HG02885 (cell line): ENCODE data around the gene RHBDD2.
"Not testable (repeated sequence)": the region's sequence is repeated elsewhere in the genome, so short reads cannot be mapped to it uniquely, and the experiment has no call there.

Experiments used
- ATAC-seq: cut with Tn5 transposase; IDR thresholded peaks from one replicate; pipeline ENCODE4 v1.9.1; 2021; ENCODE audit warnings: mild to moderate bottlenecking; ENCODE audit not compliant: unreplicated experiment, poor library complexity

The RHBDD2 gene

DNA sequence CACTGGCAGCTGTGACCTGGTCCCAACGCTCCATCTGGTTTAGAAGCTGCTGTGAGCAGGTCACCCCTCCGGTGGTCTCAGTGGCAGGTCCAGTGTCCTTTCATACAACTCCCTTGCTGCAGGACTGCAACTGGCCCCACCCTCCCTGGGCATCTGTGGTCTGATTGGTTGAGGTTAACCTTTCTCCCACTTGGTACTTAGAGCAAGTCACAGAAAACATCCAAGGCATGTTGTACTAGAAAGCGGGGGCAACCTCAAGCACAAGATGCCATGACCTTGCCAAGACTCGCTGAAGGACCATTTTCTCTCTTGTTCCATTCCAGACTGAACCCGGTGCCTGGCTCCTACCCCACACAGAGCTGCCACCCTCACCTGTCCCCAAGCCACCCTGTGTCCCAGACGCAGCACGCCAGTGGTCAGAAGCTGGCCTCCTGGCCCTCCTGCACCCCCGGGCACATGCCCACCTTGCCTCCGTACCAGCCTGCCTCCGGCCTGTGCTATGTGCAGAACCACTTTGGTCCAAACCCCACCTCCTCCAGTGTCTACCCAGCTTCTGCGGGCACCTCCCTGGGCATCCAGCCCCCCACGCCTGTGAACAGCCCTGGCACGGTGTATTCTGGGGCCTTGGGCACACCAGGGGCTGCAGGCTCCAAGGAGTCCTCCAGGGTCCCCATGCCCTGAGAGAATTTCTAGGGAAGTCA, 9.0 kb downstream of the RHBDD2 start:
- ATAC-seq = no peak

- no peak for ATAC-seq
Observed at GRCh38 chr7:75888464-75889222, 9.8 kb downstream of the RHBDD2 start.

- ATAC-seq = no peak
Observed at GRCh38 chr7:75889223-75889825, 10.5 kb downstream of the RHBDD2 start.

- no peak for ATAC-seq
Observed at GRCh38 chr7:75889826-75890225, 11.0 kb downstream of the RHBDD2 start.

DNA sequence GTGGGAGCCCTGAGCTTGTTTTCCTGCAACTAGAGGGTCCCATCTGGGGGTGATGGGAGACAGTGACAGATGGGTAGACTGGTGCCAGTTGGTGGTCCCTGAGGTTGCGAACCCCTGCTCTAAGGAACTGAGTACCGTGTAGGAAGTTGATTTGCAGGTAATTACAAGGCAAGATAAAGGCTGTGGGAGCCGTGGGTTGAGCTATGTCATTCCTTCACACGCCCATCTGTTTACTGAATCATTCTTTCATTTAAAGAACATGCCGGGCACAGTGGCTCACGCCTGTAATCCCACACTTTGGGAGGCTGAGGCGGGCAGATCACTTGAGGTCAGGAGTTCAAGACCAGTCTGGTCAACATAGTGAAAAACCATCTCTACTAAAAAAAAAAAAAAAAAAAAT, 12.4 kb downstream of the RHBDD2 start:
- not testable (repeated sequence) for ATAC-seq

DNA sequence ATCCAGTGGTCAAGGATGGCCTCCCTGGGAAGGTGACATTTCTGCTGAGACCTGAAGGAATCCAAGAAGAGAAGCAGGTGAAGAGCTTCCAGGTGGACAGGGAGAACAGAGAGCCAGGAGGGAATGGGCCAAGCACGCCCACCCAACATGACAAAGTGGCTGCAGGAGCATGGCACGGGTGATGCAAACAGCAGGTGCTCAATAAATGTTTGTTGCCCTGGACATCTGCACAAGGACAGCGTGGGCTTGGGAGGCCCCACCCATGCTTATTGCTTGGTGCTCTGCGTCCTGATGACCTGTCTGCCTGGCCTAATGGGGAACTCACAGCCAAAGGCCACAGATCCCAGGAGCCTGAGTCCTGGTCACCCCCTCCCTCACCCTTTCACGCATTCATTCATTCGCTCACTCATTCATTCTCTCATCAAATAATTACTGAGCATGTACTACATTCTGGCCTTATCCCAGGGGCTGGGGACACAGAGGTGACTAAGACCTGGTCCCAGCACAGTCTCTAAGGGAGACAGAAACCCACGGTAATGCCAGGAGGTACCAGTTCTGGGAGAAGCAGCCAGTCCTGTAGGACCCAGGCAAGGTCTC, 13.1 kb downstream of the RHBDD2 start:
- ATAC-seq = no peak

DNA sequence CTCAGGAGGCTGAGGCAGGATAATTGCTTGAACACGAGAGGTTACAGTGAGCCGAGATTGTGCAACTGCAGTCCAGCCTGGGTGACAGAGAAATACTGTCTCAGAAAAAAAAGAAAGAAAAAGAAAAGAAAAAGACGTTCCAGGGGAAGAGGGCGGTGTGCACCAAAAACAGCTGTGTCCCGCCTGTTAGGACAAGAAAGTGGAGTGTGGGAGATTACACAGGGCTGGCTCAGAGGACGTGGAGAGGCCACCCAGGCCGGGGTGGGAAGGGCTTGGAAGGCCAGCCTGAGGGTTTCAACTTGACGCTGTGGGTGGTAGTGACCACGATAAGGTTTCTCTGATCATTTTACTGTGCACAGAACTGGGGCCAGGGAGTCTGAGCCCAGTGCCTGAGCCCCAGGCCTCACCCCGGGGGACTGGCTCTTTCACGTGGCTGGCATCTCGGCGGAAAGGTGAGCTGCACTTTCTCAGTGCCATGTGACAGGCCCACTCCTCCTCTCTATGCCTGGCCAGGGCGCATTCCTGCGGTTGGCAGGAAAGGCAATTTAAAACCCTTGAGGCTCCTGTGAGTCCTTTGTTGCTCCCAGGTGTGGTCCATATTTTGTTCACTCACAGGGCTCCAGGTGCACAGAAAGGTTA, 13.9 kb downstream of the RHBDD2 start:
- ATAC-seq = no peak

GRCh38 chr7:75896803-75897327, 18.0 kb downstream of the RHBDD2 start:
- ATAC-seq = no peak

GRCh38 chr7:75900617-75901315, 21.9 kb downstream of the RHBDD2 start:
- ATAC-seq = no peak

DNA sequence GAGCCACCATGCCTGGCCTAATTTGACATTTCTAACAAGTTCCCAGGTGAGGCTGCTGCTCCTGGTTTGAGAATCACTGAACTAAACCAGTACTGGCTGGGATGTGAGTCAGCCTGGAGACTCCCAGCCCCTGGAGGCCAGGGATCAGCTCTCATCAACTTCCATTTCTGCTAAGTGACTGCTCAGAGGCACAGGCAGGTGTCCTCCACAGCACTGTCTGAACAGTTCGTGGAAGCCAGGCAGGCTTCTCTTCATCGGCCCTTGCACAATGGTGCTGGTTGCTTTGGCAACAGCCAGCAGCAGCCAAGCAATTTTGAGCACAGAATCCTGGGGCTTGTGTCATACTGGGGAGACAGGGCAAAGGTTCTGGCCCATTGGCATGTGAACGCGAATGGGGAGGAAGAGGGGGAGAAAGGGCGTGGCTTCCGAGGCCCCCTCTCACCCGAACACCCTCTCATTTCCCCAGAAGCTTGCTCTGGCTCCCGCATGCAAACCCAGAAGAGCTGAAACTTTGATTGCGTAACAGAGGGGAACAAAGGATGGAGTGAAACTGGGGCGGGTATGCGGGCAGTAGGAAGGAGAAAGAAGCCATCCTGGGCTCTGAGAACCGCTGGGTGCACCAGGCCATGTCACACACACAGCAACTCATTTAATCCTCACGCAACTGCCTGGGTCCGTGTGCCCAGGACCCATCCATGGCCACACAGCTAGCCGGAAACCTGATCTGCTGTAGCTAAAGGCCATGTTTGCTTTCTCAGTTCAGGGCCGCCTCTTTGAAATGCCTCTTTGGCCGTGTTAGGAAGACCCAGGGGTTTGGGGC, 27.2 kb downstream of the RHBDD2 start:
- ATAC-seq = no peak

- ATAC-seq = no peak
Observed at GRCh38 chr7:75906991-75907667, 28.3 kb downstream of the RHBDD2 start.

DNA sequence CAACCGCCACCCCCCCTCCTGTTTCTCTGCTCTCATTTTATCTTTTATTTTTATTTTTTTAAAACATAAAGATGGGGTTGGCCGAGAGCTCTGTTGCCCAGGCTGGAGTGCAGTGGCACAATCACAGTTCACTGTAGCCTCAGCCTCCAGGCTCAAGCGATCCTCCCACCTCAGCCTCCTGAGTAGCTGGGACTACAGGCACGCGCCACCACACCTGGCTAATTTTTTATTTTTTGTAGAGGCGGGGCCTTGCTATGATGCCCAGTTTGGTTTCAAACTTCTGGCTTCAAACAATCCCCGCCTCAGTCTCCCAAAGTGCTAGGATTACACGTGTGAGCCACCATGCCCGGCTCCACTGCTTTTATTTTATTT, 28.8 kb downstream of the RHBDD2 start:
- ATAC-seq = not testable (repeated sequence)

DNA sequence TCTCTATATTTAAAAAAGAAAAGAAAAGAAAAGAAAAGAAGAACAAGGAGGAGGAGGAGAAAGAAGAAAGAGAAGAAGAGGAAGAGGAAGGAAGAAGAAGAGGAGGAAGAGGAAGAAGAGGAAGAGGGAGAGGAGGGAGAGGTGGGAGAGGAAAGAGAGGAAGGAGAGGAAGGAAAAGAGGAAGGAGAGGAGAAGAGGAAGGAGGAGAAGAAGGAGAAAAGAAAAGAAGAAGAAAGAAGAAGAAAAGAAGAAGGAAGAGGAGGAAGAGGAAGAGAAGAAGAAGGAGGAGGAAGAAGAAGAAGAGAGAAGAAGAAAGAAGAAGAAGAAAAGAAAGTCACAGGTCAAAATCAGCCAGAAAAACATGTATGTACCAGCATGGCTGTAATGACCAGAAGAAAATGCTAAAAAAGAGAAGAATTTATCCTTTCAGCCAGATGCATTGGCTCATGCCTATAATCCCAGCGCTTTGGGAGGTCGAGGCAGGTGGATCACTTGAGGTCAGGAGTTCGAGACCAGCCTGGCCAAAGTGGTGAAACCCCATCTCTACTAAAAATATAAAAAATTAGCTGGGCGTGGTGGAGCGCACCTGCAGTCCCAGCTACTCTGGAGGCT, 30.8 kb downstream of the RHBDD2 start:
- ATAC-seq = no peak

DNA sequence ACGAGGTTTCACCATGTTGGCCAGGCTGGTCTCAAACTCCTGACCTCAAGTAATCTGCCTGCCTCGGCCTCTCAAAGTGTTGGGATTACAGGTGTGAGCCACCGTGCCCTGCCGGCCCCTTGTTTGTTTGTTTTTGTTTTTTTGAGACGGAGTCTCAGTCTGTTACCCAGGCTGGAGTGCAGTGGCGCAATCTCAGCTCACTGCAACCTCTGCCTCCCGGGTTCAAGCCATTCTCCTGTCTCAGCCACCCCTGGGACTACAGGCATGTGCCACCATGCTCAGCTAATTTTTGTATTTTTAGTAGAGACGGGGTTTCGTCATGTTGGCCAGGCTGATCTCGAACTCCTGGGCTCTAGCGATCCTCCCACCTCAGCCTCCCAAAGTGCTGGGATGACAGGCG, 32.4 kb downstream of the RHBDD2 start:
- not testable (repeated sequence) for ATAC-seq

DNA sequence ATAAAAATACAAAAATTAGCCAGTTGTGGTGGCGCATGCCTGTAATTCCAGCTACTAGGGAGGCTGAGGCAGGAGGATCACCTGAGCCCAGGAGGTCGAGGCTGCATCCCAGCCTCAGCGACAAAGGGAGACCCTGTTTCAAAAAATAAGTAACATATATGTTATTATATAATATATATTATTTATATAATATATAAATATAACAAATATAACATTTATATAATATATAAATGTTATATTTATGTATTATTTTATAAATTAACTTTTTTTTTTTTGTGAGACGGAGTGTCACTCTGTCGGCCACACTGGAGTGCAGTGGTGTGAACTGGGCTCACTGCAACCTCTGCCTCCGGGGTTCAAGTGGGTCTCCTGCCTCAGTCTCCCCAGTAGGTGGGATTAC, 34.6 kb downstream of the RHBDD2 start:
- no peak for ATAC-seq

DNA sequence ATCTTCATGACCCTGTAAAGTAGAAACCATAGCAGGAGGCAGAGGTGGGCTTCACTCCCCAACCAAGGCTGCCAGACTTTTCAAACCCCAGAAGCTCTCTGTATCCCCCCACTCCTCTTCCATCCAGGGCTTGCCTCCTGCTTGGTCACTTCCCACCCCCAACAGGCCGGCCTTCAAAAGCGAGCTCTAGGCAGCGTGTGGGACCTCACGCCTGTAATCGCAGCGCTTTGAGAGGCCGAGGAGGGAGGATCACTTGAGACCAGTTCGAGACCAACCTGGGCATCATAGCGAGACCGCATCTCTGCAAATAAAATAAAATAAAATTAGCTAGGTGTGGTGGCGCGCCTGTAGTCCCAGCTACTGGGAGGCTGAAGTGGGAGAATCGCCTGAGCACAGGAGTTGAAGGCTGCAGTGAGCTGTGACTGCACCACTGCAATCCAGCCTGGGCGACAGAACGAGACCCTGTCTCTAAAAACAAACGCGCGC, 35.4 kb downstream of the RHBDD2 start:
- no peak for ATAC-seq

- peak; percentile 86 for ATAC-seq
Observed at GRCh38 chr7:75914655-75915415, 36.0 kb downstream of the RHBDD2 start, which contains the start of gene POR. Gene POR (plus strand): TSS chr7:75915155. CDS start chr7:75954002, 38,847 bp downstream.
